Measurements from ENCODE around the gene LSP1.

DNA sequence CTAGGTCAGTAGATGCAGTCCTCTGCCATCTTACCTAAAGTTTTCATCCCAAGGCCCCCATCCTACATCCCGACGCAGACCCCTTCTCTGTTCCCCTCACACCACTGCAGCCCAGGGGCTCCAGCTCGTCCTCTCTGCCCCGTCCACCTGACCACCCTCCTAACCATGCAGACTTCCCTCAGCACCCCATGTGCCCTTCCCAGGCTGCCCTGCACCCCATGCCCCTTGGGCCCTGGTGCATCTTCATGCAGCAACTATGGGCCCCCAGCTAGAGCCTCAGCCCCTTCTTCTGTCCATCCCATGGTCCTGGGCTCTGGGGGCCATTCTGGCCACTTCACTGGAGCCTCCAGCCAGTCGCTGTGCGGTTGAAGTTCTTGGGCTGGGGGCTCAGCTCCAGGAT lies 35.9 kb downstream of the LSP1 start:
- TF ChIP-seq POLR2AphosphoS5 (IDR thresholded peaks at IDR 0.05) (no peak), CTCF (IDR thresholded peaks at IDR 0.05 in 8 of 11, conservative IDR thresholded peaks at IDR 0.05 in 3 of 11) (no peak), POLR2A (IDR thresholded peaks at IDR 0.05) (no peak)
